HG03045 (cell line): Measurements from ENCODE around the gene AHR.
"Not testable (repeated sequence)": the region's sequence is repeated elsewhere in the genome, so short reads cannot be mapped to it uniquely, and the experiment has no call there.

ENCODE experiments used
- ATAC-seq: cut with Tn5 transposase; IDR thresholded peaks from one replicate; pipeline ENCODE4 v1.9.1; 2021; ENCODE audit warnings: mild to moderate bottlenecking, moderate library complexity; ENCODE audit not compliant: unreplicated experiment

AHR gene

GRCh38 chr7:17371671-17372524 lies 73.4 kb downstream of the AHR start:
- no peak for ATAC-seq

DNA sequence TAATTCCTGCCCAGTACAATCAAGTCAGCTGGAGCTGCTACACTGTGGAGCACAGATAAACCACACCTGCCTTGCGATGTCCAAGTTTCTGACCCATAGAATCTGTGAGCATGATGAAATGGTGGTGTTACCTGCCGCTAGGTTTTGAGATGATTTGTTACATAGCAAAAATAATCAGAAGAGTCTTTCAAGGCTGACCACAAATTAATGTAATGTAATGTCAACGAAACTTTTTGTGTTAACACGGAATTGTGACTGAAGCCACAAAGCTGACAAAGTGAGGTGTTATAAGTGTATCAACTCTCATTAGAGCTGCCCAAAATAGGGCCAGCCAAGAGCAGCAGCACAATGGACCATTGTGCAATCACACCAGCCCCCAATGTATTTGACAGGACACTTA lies 75.7 kb downstream of the AHR start:
- no peak for ATAC-seq

- no peak for ATAC-seq
Observed at GRCh38 chr7:17374654-17375053, 76.2 kb downstream of the AHR start.

- ATAC-seq: no peak
Observed at GRCh38 chr7:17376595-17376994, 78.1 kb downstream of the AHR start.

GRCh38 chr7:17380736-17381662 lies 82.5 kb downstream of the AHR start:
- ATAC-seq: no peak

GRCh38 chr7:17382408-17383354 lies 84.2 kb downstream of the AHR start:
- not testable (repeated sequence) for ATAC-seq

GRCh38 chr7:17384400-17384799 lies 85.9 kb downstream of the AHR start:
- no peak for ATAC-seq

- no peak for ATAC-seq
Observed at GRCh38 chr7:17385612-17386011, 87.2 kb downstream of the AHR start.

GRCh38 chr7:17390392-17390791 lies 91.9 kb downstream of the AHR start:
- ATAC-seq: no peak

GRCh38 chr7:17391366-17391765 lies 92.9 kb downstream of the AHR start:
- no peak for ATAC-seq

GRCh38 chr7:17392846-17393245 lies 94.4 kb downstream of the AHR start:
- no peak for ATAC-seq

DNA sequence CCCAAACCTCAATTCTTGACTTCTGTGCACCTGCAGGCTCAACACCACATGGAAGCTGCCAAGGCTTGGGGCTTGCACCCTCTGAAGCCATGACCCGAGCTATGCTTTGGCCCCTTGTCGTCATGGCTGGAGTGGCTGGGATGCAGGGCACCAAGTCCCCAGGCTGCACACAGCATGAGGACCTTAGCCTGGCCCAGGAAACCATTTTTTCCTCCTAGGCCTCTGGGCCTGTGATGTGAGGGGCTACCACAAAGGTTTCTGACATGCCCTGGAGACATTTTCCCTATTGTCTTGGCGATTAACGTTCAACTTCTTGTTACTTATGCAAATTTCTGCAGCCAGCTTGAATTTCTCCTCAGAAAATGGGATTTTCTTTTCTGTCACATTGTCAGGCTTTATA lies 96.1 kb downstream of the AHR start:
- not testable (repeated sequence) for ATAC-seq
